Kidney (tissue), 14 donors: Measurements from ENCODE around the gene ERCC4. TPM values are rescaled to one million over a fixed set of nuclear protein-coding genes. Genes with fewer than 3 reads are reported as not detected.

Source experiments
- DNase-seq, 5 donors: peaks; one replicate each; pipeline ENCODE4 v3.0.0-alpha.2; 2013 to 2020
- FAIRE-seq: peaks from 2 replicates; lab custom pipeline; 2012; peaks lifted over from hg19 to GRCh38; lab: Jason Lieb, UNC
- H3K27ac ChIP-seq, 2 donors: one replicate each; pipeline ENCODE4 v1.7.0; 2013; ENCODE audit warnings: low read depth in 2 of 2, low read length in 2 of 2, inconsistent platforms in 1 of 2
- H3K27me3 ChIP-seq: one replicate; pipeline ENCODE4 v1.7.1; 2013; ENCODE audit warnings: low read length, inconsistent platforms; ENCODE audit not compliant: control insufficient read depth, insufficient read depth
- H3K36me3 ChIP-seq, 3 donors: one replicate each; pipeline versions ENCODE4 v1.7.0 to v1.7.1; 2013; ENCODE audit warnings: low read length in 3 of 3, control low read depth in 1 of 3, inconsistent platforms in 1 of 3; ENCODE audit not compliant: insufficient read depth in 3 of 3, control insufficient read depth in 2 of 3
- H3K4me1 ChIP-seq, 3 donors: one replicate each; pipeline versions ENCODE4 v1.7.0 to v1.7.1; 2013; ENCODE audit warnings: low read length in 3 of 3, inconsistent platforms in 1 of 3, low read depth in 1 of 3; ENCODE audit not compliant: control insufficient read depth in 2 of 3, insufficient read depth in 2 of 3
- H3K4me3 ChIP-seq, 3 donors: one replicate each; pipeline versions ENCODE4 v1.7.0 to v1.8.1; 2013; ENCODE audit warnings: low read length in 3 of 3, control low read depth in 1 of 3, inconsistent platforms in 1 of 3
- H3K9ac ChIP-seq, 3 donors: one replicate each; pipeline versions ENCODE4 v1.7.0 to v1.7.1; 2013; ENCODE audit warnings: low read length in 3 of 3, control low read depth in 1 of 3, inconsistent platforms in 1 of 3
- H3K9me3 ChIP-seq, 3 donors: one replicate each; pipeline versions ENCODE4 v1.7.0 to v1.7.1; 2013; ENCODE audit warnings: low read length in 3 of 3, control low read depth in 1 of 3, inconsistent platforms in 1 of 3; ENCODE audit not compliant: control insufficient read depth in 2 of 3, insufficient read depth in 1 of 3
- intact Hi-C: fragments of 100-400 bp; cut with DNase I; formaldehyde crosslinking; loops from one replicate; pipeline ENCODE4 v1.11.1; 2022
- polyA plus RNA-seq: library from polyadenylated mRNA; stranded (reverse); fragments of 350-450 nt; fragmentation: Illumina TruSeq; extraction: RNeasy Lipid Tissue Mini Kit (QIAGEN cat#74804); gene quantifications from one replicate; pipeline ENCODE4 v1.2.3, GENCODE V29; 2014; ENCODE audit warnings: low read depth, low replicate concordance; ENCODE audit not compliant: insufficient read depth
- total RNA-seq: library from RNA; stranded (reverse); fragmentation: NEBNext Ultra II Directional; extraction: Animal tissue kit (Norgen Biotek cat#: 25700); gene quantifications from one replicate; pipeline ENCODE4 v1.2.1, GENCODE V29; 2021
- TF ChIP-seq, protein P1 (sequence below): IDR thresholded peaks from 3 replicates; pipeline ENCODE4 v1.5.1; 2012; ENCODE audit warnings: mild to moderate bottlenecking, moderate library complexity, borderline replicate concordance; ENCODE audit not compliant: insufficient read depth; ENCODE audit errors: extremely low read depth
- donor health status: control.
- donor health status: control.
- donor health status: control.
- donor health status: control.
- donor health status: control.
- donor health status: DM: yes; HTN: yes; CAD: no.
- donor health status: Normal renal cell carcinoma (clear cell type).

Gene ERCC4
- total and polyA plus RNA-seq, 2 donors from 2014 or later = 2.0 to 10.5 TPM

DNA sequence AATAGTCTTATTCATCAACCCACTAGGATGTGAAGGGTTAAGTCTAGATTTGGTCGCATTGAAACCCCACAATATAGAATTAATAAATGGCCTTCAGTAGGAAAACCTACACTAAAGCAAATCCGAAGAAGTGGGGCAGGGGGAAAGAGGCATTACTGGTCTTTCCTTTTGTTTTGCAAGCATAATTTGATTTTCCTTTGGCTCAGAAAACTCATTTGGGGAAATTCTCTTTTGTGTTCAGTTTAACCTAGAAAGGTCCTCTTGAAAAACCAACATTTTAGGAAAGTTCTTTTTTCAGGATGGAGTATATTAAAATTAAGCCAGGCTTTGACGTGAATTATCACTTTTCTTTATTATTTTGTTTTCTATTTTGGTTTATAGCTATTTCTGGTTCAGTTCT is 31.7 kb downstream of the ERCC4 start:
- TF ChIP-seq, protein P1, sequence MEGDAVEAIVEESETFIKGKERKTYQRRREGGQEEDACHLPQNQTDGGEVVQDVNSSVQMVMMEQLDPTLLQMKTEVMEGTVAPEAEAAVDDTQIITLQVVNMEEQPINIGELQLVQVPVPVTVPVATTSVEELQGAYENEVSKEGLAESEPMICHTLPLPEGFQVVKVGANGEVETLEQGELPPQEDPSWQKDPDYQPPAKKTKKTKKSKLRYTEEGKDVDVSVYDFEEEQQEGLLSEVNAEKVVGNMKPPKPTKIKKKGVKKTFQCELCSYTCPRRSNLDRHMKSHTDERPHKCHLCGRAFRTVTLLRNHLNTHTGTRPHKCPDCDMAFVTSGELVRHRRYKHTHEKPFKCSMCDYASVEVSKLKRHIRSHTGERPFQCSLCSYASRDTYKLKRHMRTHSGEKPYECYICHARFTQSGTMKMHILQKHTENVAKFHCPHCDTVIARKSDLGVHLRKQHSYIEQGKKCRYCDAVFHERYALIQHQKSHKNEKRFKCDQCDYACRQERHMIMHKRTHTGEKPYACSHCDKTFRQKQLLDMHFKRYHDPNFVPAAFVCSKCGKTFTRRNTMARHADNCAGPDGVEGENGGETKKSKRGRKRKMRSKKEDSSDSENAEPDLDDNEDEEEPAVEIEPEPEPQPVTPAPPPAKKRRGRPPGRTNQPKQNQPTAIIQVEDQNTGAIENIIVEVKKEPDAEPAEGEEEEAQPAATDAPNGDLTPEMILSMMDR = no peak
- Histone ChIP-seq H3K36me3 (peaks cover 0 to 8% (median 5%) of the 10 kb centered on the region in 3 donors), H3K27ac (no peak overlapping the region), H3K4me1 (peaks cover 2 to 8% (median 3%) of the 10 kb centered on the region in 3 donors), H3K27me3 (no peaks in the 10 kb centered on the region), H3K4me3 (no peak overlapping the region), H3K9ac (no peak overlapping the region), H3K9me3 (no peaks in the 10 kb centered on the region)
- intact Hi-C loops = no loop called here
- DNase-seq = peak in 1 of 5 donors; percentile 32
- peak; percentile 41 for FAIRE-seq

DNA sequence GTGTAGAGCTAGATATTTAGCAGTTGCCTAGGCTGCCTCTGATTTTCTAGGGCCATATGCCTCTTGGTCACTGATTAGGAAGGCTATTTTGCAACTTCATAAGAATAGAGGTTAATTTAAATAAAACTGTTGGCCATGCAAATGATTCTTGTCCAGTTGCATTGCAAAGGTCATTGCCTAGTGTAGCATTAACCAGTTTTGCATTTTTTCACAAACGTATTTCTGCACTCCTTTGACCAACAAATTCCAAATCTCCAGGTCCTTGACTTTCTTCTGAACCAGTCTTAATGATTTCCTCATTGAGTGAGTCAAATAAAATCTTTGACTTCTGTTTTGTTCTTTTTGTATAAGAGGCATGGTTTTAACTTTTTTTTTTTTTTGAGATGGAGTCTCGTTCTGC is 33.5 kb downstream of the ERCC4 start:
- no peak for FAIRE-seq

DNA sequence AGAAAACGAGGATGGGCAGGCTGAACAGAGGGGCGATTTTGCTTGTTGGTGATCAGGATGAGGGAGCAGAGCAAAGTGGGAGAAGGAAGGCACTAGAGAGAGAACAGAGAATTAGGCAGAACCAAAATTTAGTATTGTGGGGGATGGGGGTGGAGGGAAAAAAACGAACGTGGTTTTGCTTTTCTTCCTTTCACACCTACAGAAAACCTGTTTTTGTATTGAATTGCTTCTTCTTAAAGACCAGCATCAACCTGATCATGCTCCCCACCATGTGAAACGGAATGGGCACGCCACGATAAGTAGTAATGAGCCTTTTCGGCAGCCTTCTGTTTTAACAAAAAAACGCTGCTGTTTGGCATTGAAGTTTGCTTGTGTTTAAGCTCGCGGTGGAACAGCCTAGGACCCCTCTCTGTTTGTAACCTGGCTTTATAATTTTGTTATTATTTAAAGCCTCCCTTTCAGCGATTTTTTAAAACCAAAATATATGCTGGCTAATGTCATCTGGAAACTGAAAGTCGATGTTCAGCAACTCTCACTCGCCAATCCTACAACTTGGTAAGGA is 36.8 kb downstream of the ERCC4 start:
- peak overlapping the region in 1 of 2 donors; percentile 23 for H3K27ac ChIP-seq
- peak overlapping the region in 2 of 3 donors; percentile 12 to 14 for H3K4me3 ChIP-seq
- FAIRE-seq = no peak
- TF ChIP-seq, protein P1 = no peak
- peaks cover 0 to 8% (median 5%) of the 10 kb centered on the region in 3 donors for H3K4me1 ChIP-seq
- H3K36me3 ChIP-seq = no peaks in the 10 kb centered on the region
- H3K27me3 ChIP-seq = no peaks in the 10 kb centered on the region
- H3K9me3 ChIP-seq = no peaks in the 10 kb centered on the region
- intact Hi-C loops = no loop called here
- DNase-seq = peak in 1 of 5 donors; percentile 9
- H3K9ac ChIP-seq = peak overlapping the region in 1 of 3 donors; percentile 14

More for the DNA sequence above, 33.5 kb downstream of the ERCC4 start:
- H3K36me3 ChIP-seq = no peaks in the 10 kb centered on the region
- H3K27me3 ChIP-seq = no peaks in the 10 kb centered on the region
- peak overlapping the region in 1 of 3 donors; percentile 30 for H3K4me3 ChIP-seq
- no peak overlapping the region for H3K27ac ChIP-seq
- H3K9ac ChIP-seq = no peak overlapping the region
- TF ChIP-seq, protein P1 = no peak
- peaks cover 3 to 8% (median 5%) of the 10 kb centered on the region in 3 donors for H3K4me1 ChIP-seq
- intact Hi-C loops = no loop called here
- H3K9me3 ChIP-seq = no peaks in the 10 kb centered on the region
- peak in 2 of 5 donors; percentile 29 to 41 for DNase-seq
